HepG2 (cell line): ENCODE measurements around the gene DMRT1.

Source experiments
- ARHGAP35 ChIP-seq: sonication (generic); formaldehyde crosslinking; IDR thresholded peaks from 2 replicates; pipeline ENCODE4 v1.9.0; 2022; ENCODE audit warnings: mild to moderate bottlenecking, inconsistent platforms, moderate library complexity, missing genetic modification reagents, borderline replicate concordance
- CTCF ChIP-seq: sonication (generic); formaldehyde crosslinking; IDR thresholded peaks from 2 replicates; pipeline ENCODE4 v1.5.0; 2020; ENCODE audit warnings: mild to moderate bottlenecking, missing genetic modification reagents, moderate library complexity
- MIER2 ChIP-seq: IDR thresholded peaks from 2 replicates; pipeline ENCODE4 v1.6.1; 2016; ENCODE audit warnings: missing biosample characterization, missing genetic modification reagents
- POLR2A ChIP-seq, 2 experiments: IDR thresholded peaks; 2 replicates each; pipeline ENCODE4 v1.6.1; 2011; ENCODE audit warnings: low read depth in 2 of 2, low read length in 2 of 2, mild to moderate bottlenecking in 1 of 2, moderate library complexity in 1 of 2; ENCODE audit not compliant: insufficient read depth in 1 of 2
- RAD51 ChIP-seq: fragments of 450-650 bp; IDR thresholded peaks from 2 replicates; pipeline ENCODE4 v1.6.1; 2016; ENCODE audit warnings: borderline replicate concordance
- ZNF343 ChIP-seq: sonication (generic); formaldehyde crosslinking; IDR thresholded peaks from 2 replicates; pipeline ENCODE4 v1.4.0; 2020; ENCODE audit warnings: mild to moderate bottlenecking, missing genetic modification reagents

GRCh38 chr9:792331-793260, 48.9 kb upstream of the DMRT1 start:
- TF ChIP-seq RAD51: no peak
- no peak for TF ChIP-seq ZNF343
- no peak for TF ChIP-seq CTCF (CRISPR knock-in tag)
- TF ChIP-seq ARHGAP35 (CRISPR knock-in tag): no peak
- no peak for TF ChIP-seq POLR2A (IDR thresholded peaks at IDR 0.05; ENCODE audit: insufficient read depth in 1 of 2, low read depth in 2 of 2, low read length in 2 of 2)
- no peak for TF ChIP-seq MIER2 (CRISPR knock-in tag)
